Measurements from ENCODE around the gene GOT2. TPM values are rescaled to one million over a fixed set of nuclear protein-coding genes. Genes with fewer than 3 reads are reported as not detected.
A peak's percentile ranks its signal among the peaks of the same experiment; 100 is the strongest.
"Not testable (repeated sequence)": the region's sequence is repeated elsewhere in the genome, so short reads cannot be mapped to it uniquely, and the experiment has no call there.

GOT2 gene
- total RNA-seq = 141 and 144 TPM in 2 replicates

DNA sequence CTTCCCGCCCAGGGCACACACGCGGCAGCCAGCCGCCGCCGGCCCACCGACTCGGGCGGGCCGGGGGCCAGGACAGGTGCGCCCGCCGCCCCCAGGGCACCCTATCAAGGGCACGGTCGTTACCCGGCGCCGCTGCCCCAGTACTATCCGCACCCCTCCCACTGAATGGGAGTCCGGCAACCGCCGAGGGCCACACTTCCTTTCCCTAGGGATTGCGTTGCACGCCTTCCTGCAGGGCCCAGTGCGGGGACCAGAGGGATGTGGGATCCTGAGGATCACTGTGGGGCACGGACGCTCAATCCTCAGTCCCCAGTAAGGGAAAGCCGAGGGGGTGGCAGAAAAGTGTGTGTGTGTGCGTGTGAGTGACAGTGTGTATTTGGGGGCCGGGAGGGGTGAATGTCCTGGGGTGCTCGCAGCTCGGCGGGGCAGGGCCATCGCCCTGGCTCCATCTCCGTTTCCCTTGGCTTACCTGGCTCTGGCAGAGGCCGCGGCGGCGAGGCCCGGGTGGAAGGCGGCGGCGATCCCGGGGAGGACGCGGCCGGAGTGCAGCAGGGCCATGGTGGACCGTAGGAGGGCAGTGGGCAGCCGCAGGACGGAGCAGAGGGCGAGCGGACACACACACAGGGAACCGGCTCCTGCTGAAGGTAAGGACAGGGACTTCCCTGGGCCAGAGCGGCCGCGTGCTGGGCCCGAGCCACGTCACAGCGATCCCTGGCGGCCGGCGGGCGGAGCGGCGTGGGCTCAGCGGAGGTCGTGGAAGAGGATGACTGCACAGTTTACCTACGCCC is at the start of gene GOT2:
GOT2 (minus strand) TSS at position 646 of the 788 bp plus-strand sequence; CDS start at position 558, 88 bp downstream.
- H3K27ac Mint-ChIP-seq = peak within 1 kb of the TSS; percentile 98
- H3K9me3 Mint-ChIP-seq = no peaks in the 10 kb centered on the region
- H3K27me3 Mint-ChIP-seq = peaks cover 2% of the 10 kb centered on the region
- DNase-seq = peak; percentile 95
- peak within 1 kb of the TSS; percentile 93 for H3K4me3 Mint-ChIP-seq
- peaks cover 10% of the 10 kb centered on the region for H3K36me3 Mint-ChIP-seq (ENCODE audit: low read depth)
- intact Hi-C loops (cut with micrococcal nuclease) = loop anchor here (1.0 to 10.0 kb wide), 7 partner anchors 22 to 1429 kb away; partner anchors contain the start of genes CFAP20 and SLC38A7
- H3K4me1 Mint-ChIP-seq = peaks cover 17% of the 10 kb centered on the region

GRCh38 chr16:58779291-58779690 is 45.2 kb upstream of the GOT2 start:
- H3K9me3 Mint-ChIP-seq; H3K27me3 Mint-ChIP-seq; DNase-seq; H3K4me1 Mint-ChIP-seq; intact Hi-C loops (cut with micrococcal nuclease); H3K36me3 Mint-ChIP-seq (ENCODE audit: low read depth); H3K27ac Mint-ChIP-seq; H3K4me3 Mint-ChIP-seq: not testable (repeated sequence)

DNA sequence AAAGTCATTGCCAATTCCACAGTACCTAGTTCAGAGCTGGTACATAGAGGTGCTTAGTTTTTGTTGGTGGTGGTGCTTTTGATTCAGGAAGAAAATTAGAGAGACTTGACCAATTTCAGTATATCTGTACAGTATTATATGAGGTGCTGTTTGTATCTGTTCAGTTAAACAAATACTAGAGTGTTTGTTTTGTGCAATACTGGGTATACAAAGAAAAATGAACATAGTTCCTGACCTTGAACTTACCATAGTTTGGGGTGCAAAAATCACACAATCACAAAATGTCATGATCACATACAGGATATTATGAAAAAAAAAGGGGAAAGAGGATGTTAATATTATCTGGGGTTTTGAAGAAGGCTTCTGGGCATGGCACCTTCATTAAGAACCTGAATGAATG is 39.8 kb upstream of the GOT2 start:
- H3K4me1 Mint-ChIP-seq = no peaks in the 10 kb centered on the region
- peaks cover 6% of the 10 kb centered on the region for H3K27me3 Mint-ChIP-seq
- H3K27ac Mint-ChIP-seq = no peak overlapping the region
- DNase-seq = no peak
- intact Hi-C loops (cut with micrococcal nuclease) = no loop called here
- H3K4me3 Mint-ChIP-seq = no peak overlapping the region
- H3K9me3 Mint-ChIP-seq = no peaks in the 10 kb centered on the region
- no peaks in the 10 kb centered on the region for H3K36me3 Mint-ChIP-seq (ENCODE audit: low read depth)

DNA sequence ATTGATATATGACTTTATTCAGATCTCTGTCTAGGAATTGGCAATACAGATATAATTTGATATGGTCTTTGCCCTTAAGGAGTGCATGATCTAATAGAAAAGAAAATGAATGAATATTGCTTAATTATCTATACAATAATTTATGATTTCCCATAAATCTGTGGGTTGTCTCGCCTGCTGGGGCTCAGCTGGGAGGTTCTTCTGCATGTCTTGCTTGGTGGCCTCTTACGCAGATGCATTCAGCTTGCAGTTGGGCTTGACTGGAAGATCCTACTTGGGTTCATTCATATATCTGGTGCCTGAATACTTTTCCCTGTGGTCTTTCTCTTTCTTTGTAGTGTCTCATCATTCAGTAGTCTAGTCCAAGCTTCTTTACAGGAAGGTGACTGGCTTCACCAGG is 34.0 kb upstream of the GOT2 start:
- Mint-ChIP-seq H3K27ac (no peak overlapping the region), H3K9me3 (no peaks in the 10 kb centered on the region), H3K27me3 (peaks cover 4% of the 10 kb centered on the region), H3K36me3 (ENCODE audit: low read depth) (no peaks in the 10 kb centered on the region), H3K4me3 (no peak overlapping the region), H3K4me1 (no peaks in the 10 kb centered on the region)
- intact Hi-C loops (cut with micrococcal nuclease) = no loop called here
- no peak for DNase-seq

DNA sequence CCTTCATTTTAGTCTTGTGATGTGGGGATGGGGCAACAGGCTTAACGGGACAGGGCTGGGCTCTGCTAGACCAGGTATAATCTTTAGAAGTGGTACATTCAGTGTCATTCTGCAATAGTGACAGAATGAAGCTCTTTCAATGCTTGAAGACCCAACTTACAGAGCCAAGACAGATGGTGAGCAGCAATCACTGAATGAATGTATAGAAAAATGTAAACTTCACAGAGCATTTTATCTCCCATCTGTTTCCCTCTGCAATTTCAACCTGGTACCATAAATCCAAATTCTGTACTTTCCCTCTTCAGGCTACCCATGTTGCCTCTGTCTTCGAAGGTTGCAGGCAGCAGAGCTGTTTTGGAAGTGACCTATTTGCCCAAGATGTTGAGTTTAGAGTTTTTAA is 33.5 kb upstream of the GOT2 start:
- Mint-ChIP-seq H3K4me3 (no peak overlapping the region), H3K36me3 (ENCODE audit: low read depth) (no peaks in the 10 kb centered on the region), H3K27me3 (peaks cover 4% of the 10 kb centered on the region), H3K4me1 (no peaks in the 10 kb centered on the region), H3K27ac (no peak overlapping the region), H3K9me3 (no peaks in the 10 kb centered on the region)
- intact Hi-C loops (cut with micrococcal nuclease) = no loop called here
- no peak for DNase-seq

GRCh38 chr16:58756650-58757332 is 22.7 kb upstream of the GOT2 start:
- Mint-ChIP-seq H3K27ac (no peak overlapping the region), H3K9me3 (no peaks in the 10 kb centered on the region), H3K27me3 (peaks cover 5% of the 10 kb centered on the region), H3K36me3 (ENCODE audit: low read depth) (no peaks in the 10 kb centered on the region), H3K4me3 (no peak overlapping the region), H3K4me1 (peaks cover 7% of the 10 kb centered on the region)
- intact Hi-C loops (cut with micrococcal nuclease) = loop anchor here (1.0 to 5.0 kb wide), 6 partner anchors 22 to 420 kb away; partner anchors contain the start of genes CNOT1, GOT2 and SLC38A7
- no peak for DNase-seq

- Mint-ChIP-seq H3K9me3 (no peaks in the 10 kb centered on the region), H3K27me3 (peaks cover 1% of the 10 kb centered on the region), H3K4me1 (peaks cover 7% of the 10 kb centered on the region), H3K36me3 (ENCODE audit: low read depth) (no peaks in the 10 kb centered on the region), H3K27ac (peak overlapping the region; percentile 57), H3K4me3 (peak overlapping the region; percentile 43)
- intact Hi-C loops (cut with micrococcal nuclease) = loop anchor here (1.0 to 5.0 kb wide), 6 partner anchors 22 to 420 kb away; partner anchors contain the start of genes CNOT1, GOT2 and SLC38A7
- DNase-seq = peak; percentile 93
These were observed 22.0 kb upstream of the GOT2 start for GRCh38 chr16:58755989-58756649.

- Mint-ChIP-seq H3K9me3 (no peaks in the 10 kb centered on the region), H3K4me3 (no peak overlapping the region), H3K36me3 (ENCODE audit: low read depth) (no peaks in the 10 kb centered on the region), H3K4me1 (peaks cover 7% of the 10 kb centered on the region), H3K27ac (no peak overlapping the region), H3K27me3 (no peaks in the 10 kb centered on the region)
- intact Hi-C loops (cut with micrococcal nuclease) = no loop called here
- no peak for DNase-seq
These were observed 19.6 kb upstream of the GOT2 start for GRCh38 chr16:58753711-58754134.

DNA sequence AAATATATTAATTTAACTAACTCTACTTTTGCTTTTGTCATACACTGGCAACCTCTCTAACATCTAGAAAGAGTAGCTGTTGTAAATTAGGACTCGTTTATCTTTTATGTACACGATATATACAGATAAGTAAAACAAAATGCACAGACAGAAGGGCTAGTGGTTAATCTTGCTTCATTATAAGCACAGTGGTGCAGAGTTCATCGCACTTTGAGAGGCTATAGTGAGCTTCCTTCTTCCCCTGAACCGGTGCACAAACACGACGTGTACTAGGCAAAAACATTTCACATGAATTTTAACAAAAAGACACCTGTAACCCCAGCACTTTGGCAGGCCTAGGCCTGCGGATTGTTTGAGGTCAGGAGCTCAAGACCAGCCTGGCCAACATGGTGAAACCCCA is 10.4 kb upstream of the GOT2 start:
- Mint-ChIP-seq H3K9me3 (no peaks in the 10 kb centered on the region), H3K27ac (no peak overlapping the region), H3K4me3 (no peak overlapping the region), H3K36me3 (ENCODE audit: low read depth) (no peaks in the 10 kb centered on the region), H3K27me3 (peaks cover 7% of the 10 kb centered on the region), H3K4me1 (no peaks in the 10 kb centered on the region)
- no peak for DNase-seq
- intact Hi-C loops (cut with micrococcal nuclease) = no loop called here

DNA sequence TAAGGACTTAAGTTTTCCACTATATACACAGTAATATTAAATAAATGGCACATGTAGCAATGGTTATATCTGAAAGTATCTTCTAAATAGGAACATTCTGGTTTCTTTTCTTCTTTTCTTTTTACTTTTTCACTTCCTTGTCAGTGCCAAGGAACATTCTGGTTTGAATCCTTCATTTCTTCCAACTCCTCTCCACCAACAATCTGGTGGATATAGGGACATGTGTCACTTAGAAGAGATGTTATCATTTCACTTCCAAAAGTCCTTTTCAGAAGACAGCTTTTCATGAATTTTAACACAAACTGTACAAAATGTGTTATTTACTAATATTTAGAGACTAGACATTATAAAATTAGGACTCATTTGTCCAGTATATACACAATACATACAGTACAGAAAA is 7.9 kb upstream of the GOT2 start:
- Mint-ChIP-seq H3K9me3 (no peaks in the 10 kb centered on the region), H3K36me3 (ENCODE audit: low read depth) (no peaks in the 10 kb centered on the region), H3K4me3 (no peak overlapping the region), H3K27ac (no peak overlapping the region), H3K27me3 (peaks cover 10% of the 10 kb centered on the region), H3K4me1 (no peaks in the 10 kb centered on the region)
- DNase-seq = no peak
- intact Hi-C loops (cut with micrococcal nuclease) = no loop called here

GRCh38 chr16:58741166-58741565 is 7.0 kb upstream of the GOT2 start:
- H3K4me3 Mint-ChIP-seq = no peak overlapping the region
- intact Hi-C loops (cut with micrococcal nuclease) = no loop called here
- no peaks in the 10 kb centered on the region for H3K36me3 Mint-ChIP-seq (ENCODE audit: low read depth)
- H3K27me3 Mint-ChIP-seq = peaks cover 10% of the 10 kb centered on the region
- H3K27ac Mint-ChIP-seq = no peak overlapping the region
- DNase-seq = no peak
- no peaks in the 10 kb centered on the region for H3K9me3 Mint-ChIP-seq
- H3K4me1 Mint-ChIP-seq = no peaks in the 10 kb centered on the region

- Mint-ChIP-seq H3K4me1 (peaks cover 2% of the 10 kb centered on the region), H3K9me3 (no peaks in the 10 kb centered on the region), H3K27ac (no peak overlapping the region), H3K36me3 (ENCODE audit: low read depth) (no peaks in the 10 kb centered on the region), H3K4me3 (no peak overlapping the region), H3K27me3 (peaks cover 10% of the 10 kb centered on the region)
- intact Hi-C loops (cut with micrococcal nuclease) = loop anchor here (10.0 kb wide), 2 partner anchors 614 to 1434 kb away; partner anchors contain the start of gene CFAP20
- no peak for DNase-seq
These were observed 4.7 kb upstream of the GOT2 start for GRCh38 chr16:58738672-58739296.

- not testable (repeated sequence) for DNase-seq; H3K4me3 Mint-ChIP-seq; H3K36me3 Mint-ChIP-seq (ENCODE audit: low read depth); H3K9me3 Mint-ChIP-seq; H3K27me3 Mint-ChIP-seq; H3K27ac Mint-ChIP-seq
- intact Hi-C loops (cut with micrococcal nuclease) = loop anchor here (10.0 kb wide), 2 partner anchors 612 to 1432 kb away; partner anchors contain the start of gene CFAP20
- H3K4me1 Mint-ChIP-seq = peaks cover 16% of the 10 kb centered on the region
These were observed 2.2 kb upstream of the GOT2 start for GRCh38 chr16:58736341-58736740.
